A549 (cell line): ENCODE results near the gene PRKAR1B.

Source experiments
- CBX8 ChIP-seq: fragments of 200-600 bp; sonication (generic); IDR thresholded peaks from 2 replicates; pipeline ENCODE4 v1.6.1; 2016
- CTCF ChIP-seq: fragments of >200 bp; sonication (Bioruptor Twin); formaldehyde crosslinking; IDR thresholded peaks from 3 replicates; pipeline ENCODE4 v1.5.1; 2016
- EHMT2 ChIP-seq: fragments of 200-600 bp; sonication (generic); IDR thresholded peaks from 2 replicates; pipeline ENCODE4 v1.6.1; 2016; ENCODE audit warnings: antibody characterized with exemption, low read depth, mild to moderate bottlenecking, moderate library complexity
- RFX5 ChIP-seq: fragments of 450-650 bp; IDR thresholded peaks from 2 replicates; pipeline ENCODE4 v1.7.1; 2014; ENCODE audit warnings: antibody characterized with exemption, mild to moderate bottlenecking, moderate library complexity
- TF ChIP-seq, protein P1 (sequence below): fragments of >200 bp; sonication (Bioruptor Twin); formaldehyde crosslinking; IDR thresholded peaks from 3 replicates; pipeline ENCODE4 v1.6.1; 2016

DNA sequence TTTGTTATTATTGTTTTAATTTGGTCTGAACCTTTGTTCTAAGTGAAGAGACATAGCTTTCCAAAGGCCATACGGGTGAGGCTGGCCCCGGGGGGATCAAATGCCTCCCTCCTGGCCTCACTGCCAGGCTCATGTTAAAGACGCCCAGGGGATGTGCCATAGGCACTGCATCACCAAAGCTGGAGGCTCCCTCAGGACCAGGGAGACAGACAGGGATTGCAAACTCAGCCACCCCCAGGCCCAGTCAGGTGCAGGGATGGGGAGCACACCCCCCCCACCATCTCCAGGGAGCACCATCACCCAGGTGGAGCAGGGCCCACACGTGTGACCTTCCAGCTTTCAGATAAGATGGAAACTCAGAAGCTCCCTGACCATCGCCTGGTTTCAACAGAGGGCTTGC, 96.5 kb downstream of the PRKAR1B start:
- TF ChIP-seq EHMT2 (no peak), CBX8 (no peak), CTCF (no peak), RFX5 (no peak)
- TF ChIP-seq, protein P1, sequence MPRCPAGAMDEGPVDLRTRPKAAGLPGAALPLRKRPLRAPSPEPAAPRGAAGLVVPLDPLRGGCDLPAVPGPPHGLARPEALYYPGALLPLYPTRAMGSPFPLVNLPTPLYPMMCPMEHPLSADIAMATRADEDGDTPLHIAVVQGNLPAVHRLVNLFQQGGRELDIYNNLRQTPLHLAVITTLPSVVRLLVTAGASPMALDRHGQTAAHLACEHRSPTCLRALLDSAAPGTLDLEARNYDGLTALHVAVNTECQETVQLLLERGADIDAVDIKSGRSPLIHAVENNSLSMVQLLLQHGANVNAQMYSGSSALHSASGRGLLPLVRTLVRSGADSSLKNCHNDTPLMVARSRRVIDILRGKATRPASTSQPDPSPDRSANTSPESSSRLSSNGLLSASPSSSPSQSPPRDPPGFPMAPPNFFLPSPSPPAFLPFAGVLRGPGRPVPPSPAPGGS = no peak
